Adrenal gland (tissue), 12 donors: ENCODE data around the gene TAF11L14. TPM values are rescaled to one million over a fixed set of nuclear protein-coding genes. Genes with fewer than 3 reads are reported as not detected.

ENCODE experiments used
- DNase-seq, 7 donors: peaks; one replicate each; pipeline ENCODE4 v3.0.0-alpha.2; 2019 to 2020
- H3K27ac ChIP-seq, 5 donors: fragments of 200-600 bp; sonication (generic) in 4 of 5; 1 replicate in 3 of 5; 2 replicates in 2 of 5; pipeline versions ENCODE4 v1.5.1 to v1.8.0; 2016 to 2020; ENCODE audit warnings: mild to moderate bottlenecking in 1 of 5
- H3K27me3 ChIP-seq: fragments of 200-600 bp; 2 replicates; pipeline ENCODE4 v1.8.0; 2021
- H3K36me3 ChIP-seq, 2 donors: fragments of 200-600 bp; replicated peaks in 1 of 2; 1 replicate in 1 of 2; 2 replicates in 1 of 2; pipeline versions ENCODE4 v1.5.1 to v1.8.0; 2018 to 2022
- H3K4me1 ChIP-seq, 2 donors: fragments of 200-600 bp; replicated peaks in 1 of 2; 1 replicate in 1 of 2; 2 replicates in 1 of 2; pipeline versions ENCODE4 v1.5.1 to v1.8.0; 2018 to 2021
- H3K4me3 ChIP-seq, 4 donors: fragments of 200-600 bp; sonication (generic) in 3 of 4; one replicate each; pipeline ENCODE4 v1.5.1; 2016 to 2018
- H3K9me3 ChIP-seq, 3 donors: fragments of 200-600 bp; sonication (generic) in 1 of 3; replicated peaks in 1 of 3; 1 replicate in 2 of 3; 2 replicates in 1 of 3; pipeline versions ENCODE4 v1.5.1 to v1.8.0; 2016 to 2021
- POLR2A ChIP-seq, 2 donors: fragments of 450-650 bp; IDR thresholded peaks; one replicate each; pipeline ENCODE4 v1.6.1; 2017; ENCODE audit warnings: antibody characterized with exemption in 2 of 2, mild to moderate bottlenecking in 2 of 2, moderate library complexity in 1 of 2
- WGBS, 4 donors: extraction: QIAGEN DNeasy Blood & Tissue Kit in 2 of 4; methylation state at CpG; one replicate each; pipeline versions ENCODE4 v1.1.5 to v1.1.7; 2013 to 2017; 5-methylcytosine and 5-hydroxymethylcytosine counted together
- intact Hi-C, 2 donors: fragments of 100-400 bp; cut with DNase I; formaldehyde crosslinking; loops; one replicate each; pipeline versions ENCODE4 v1.14.1 to v1.15.0; 2022 to 2023
- polyA plus RNA-seq, 3 donors: library from polyadenylated mRNA; stranded (reverse); fragments of 200-250 nt in 2 of 3; fragments of 350-450 nt in 1 of 3; fragmentation: Illumina TruSeq in 1 of 3; extraction: RNeasy Lipid Tissue Mini Kit (QIAGEN cat#74804) in 1 of 3; gene quantifications; one replicate each; pipeline ENCODE4 v1.2.3, GENCODE V29; 2013 to 2014
- total RNA-seq, 9 donors: library from RNA; depleted of rRNA in 4 of 9; stranded (reverse); fragments of >200 nt in 4 of 9; fragments of 120-200 nt in 1 of 9; fragmentation: NEBNext Ultra II Directional in 1 of 9; extraction: Animal tissue kit (Norgen Biotek cat#: 25700) in 1 of 9; gene quantifications; one replicate each; pipeline versions ENCODE4 v1.1.0 to v1.2.4, GENCODE V29; 2013 to 2023
- TF ChIP-seq, protein P1 (sequence below), 6 experiments: fragments of 450-650 bp in 4 of 6; fragments of 200-600 bp in 2 of 6; sonication (generic) in 1 of 6; IDR thresholded peaks; 1 replicate in 5 of 6; 2 replicates in 1 of 6; pipeline versions ENCODE4 v1.5.1 to v1.8.0; 2016 to 2021; ENCODE audit warnings: antibody characterized with exemption in 6 of 6, mild to moderate bottlenecking in 2 of 6, moderate library complexity in 1 of 6
- donor health status: healthy with polysubstance abuse.
- donor health status: Bipolar disorder and iron deficiency.
- donor health status: DM: yes; HTN: yes; CAD: no.
- donor health status: DM: no; HTN: no; CAD: no.
- donor health status: DM: no; HTN: no; CAD: no.
- donor health status: DM: yes; HTN: yes; CAD: no.

TAF11L14 gene
- total and polyA plus RNA-seq, 12 donors, result not detected

DNA sequence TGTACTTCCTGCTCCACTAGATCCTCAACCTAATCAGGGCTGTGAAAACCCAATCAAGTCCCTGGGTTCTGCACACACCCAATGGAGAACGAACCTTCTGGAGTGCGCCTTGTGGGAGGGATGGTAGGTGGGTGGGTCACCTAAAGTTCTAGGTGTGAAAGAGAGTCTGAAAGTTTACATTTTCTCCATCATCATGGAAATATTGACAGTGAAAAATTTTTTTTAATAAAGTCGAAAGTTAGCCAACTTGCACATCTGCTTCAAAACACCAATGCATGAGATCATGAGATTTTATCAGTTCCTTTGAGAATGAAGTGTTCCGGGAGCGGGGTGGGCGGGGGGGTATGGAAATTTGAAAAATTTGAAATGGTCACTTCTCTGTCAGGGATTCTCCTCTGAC is 21.7 kb downstream of the TAF11L14 start:
- 63 to 71% (median 69%) methylated on average over 6 of the region's 6 CpGs for WGBS, 4 donors
- no peak overlapping the region for H3K4me3 ChIP-seq
- DNase-seq, result no peak
- no peak overlapping the region for H3K27ac ChIP-seq
- no peaks in the 10 kb centered on the region for H3K36me3 ChIP-seq
- no peaks in the 10 kb centered on the region for H3K9me3 ChIP-seq
- TF ChIP-seq, protein P1, sequence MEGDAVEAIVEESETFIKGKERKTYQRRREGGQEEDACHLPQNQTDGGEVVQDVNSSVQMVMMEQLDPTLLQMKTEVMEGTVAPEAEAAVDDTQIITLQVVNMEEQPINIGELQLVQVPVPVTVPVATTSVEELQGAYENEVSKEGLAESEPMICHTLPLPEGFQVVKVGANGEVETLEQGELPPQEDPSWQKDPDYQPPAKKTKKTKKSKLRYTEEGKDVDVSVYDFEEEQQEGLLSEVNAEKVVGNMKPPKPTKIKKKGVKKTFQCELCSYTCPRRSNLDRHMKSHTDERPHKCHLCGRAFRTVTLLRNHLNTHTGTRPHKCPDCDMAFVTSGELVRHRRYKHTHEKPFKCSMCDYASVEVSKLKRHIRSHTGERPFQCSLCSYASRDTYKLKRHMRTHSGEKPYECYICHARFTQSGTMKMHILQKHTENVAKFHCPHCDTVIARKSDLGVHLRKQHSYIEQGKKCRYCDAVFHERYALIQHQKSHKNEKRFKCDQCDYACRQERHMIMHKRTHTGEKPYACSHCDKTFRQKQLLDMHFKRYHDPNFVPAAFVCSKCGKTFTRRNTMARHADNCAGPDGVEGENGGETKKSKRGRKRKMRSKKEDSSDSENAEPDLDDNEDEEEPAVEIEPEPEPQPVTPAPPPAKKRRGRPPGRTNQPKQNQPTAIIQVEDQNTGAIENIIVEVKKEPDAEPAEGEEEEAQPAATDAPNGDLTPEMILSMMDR (IDR thresholded peaks at IDR 0.05), result no peak
- TF ChIP-seq POLR2A (IDR thresholded peaks at IDR 0.05), result no peak
- intact Hi-C loops, result no loop called here
- no peaks in the 10 kb centered on the region for H3K4me1 ChIP-seq
- H3K27me3 ChIP-seq, result no peaks in the 10 kb centered on the region

DNA sequence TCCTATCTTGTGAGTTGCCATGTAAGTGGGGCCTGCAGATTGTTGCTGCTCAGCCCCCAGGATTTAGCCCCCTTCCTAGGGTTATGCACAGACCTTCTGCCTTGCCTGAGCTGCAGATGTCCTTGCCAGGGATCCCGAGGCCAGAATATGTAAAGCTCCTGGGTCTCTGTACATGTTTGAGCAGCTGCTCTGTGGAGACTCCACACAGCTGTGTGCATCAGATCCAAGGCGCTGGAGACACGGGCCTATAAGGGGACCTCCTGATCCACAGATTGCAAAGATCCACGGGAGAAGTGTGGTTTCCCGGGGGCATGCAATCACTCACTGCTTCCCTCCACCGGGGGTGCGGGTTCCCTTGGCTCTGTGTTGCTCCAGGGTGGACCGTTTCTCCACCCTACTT is 28.9 kb downstream of the TAF11L14 start:
- H3K4me3 ChIP-seq, result no peak overlapping the region
- no peaks in the 10 kb centered on the region for H3K9me3 ChIP-seq
- no peak for TF ChIP-seq POLR2A (IDR thresholded peaks at IDR 0.05)
- TF ChIP-seq, protein P1 (IDR thresholded peaks at IDR 0.05), result no peak
- H3K27ac ChIP-seq, result no peak overlapping the region
- H3K36me3 ChIP-seq, result no peaks in the 10 kb centered on the region
- intact Hi-C loops, result no loop called here
- DNase-seq, result no peak
- 79 to 83% (median 79%) methylated on average over 6 to 8 of the region's 8 CpGs for WGBS, 4 donors
- no peaks in the 10 kb centered on the region for H3K27me3 ChIP-seq
- H3K4me1 ChIP-seq, result no peaks in the 10 kb centered on the region

DNA sequence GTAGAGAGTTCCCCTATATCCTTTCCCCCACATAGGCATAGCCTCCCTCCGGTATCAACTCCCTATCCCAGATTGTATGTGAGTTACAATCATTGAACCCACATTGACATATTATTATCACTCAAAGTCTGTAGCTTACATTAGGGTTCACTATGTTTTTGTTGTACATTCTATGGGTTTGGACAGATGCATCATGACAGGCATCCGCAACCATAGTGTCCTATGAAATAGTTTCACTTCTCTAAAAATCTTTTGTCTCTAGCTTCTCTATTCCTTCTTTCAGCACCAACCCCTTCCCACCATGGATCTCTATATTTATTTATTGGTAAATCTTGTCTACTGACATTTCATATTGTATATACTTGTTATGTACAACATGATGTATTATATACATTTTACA is 31.6 kb downstream of the TAF11L14 start:
- H3K27ac ChIP-seq, result no peak overlapping the region
- no peak overlapping the region for H3K4me3 ChIP-seq
- DNase-seq, result no peak
- TF ChIP-seq, protein P1 (IDR thresholded peaks at IDR 0.05), result no peak
- no peak for TF ChIP-seq POLR2A (IDR thresholded peaks at IDR 0.05)
- intact Hi-C loops, result no loop called here
- H3K4me1 ChIP-seq, result no peaks in the 10 kb centered on the region
- 82 to 90% (median 87%) methylated on average over 2 of the region's 2 CpGs for WGBS, 4 donors
- no peaks in the 10 kb centered on the region for H3K36me3 ChIP-seq
- no peaks in the 10 kb centered on the region for H3K27me3 ChIP-seq
- no peaks in the 10 kb centered on the region for H3K9me3 ChIP-seq

DNA sequence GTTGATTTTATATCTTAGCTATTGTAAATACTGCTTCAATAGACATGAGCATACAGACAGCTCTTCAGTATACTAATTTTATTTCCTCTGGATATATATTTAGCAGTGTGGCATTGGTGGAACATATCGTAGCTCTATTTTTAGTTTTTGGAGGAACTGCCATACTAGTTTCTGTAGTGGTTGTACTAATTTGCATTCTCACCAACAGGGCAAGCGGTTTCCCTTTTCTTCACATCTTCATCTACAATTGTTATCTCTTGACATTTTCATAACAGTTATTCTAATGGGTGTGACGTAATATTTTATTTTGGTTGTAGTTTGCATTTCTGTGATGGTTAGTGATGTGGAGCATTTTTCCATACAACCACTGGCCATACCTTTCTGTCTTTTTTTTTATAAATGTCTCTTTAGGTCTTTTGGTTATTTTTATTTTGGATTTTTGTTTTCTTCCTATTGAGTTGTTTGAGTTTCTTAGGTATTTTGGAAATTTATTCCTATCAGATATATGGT is 32.5 kb downstream of the TAF11L14 start:
- Histone ChIP-seq H3K4me1 (no peaks in the 10 kb centered on the region), H3K27ac (no peak overlapping the region), H3K9me3 (no peaks in the 10 kb centered on the region), H3K4me3 (no peak overlapping the region), H3K27me3 (no peaks in the 10 kb centered on the region), H3K36me3 (no peaks in the 10 kb centered on the region)
- WGBS, 4 donors, result 79 to 83% (median 82%) methylated on average over 3 of the region's 3 CpGs
- no peak for TF ChIP-seq POLR2A (IDR thresholded peaks at IDR 0.05)
- TF ChIP-seq, protein P1 (IDR thresholded peaks at IDR 0.05), result no peak
- DNase-seq, result no peak
- intact Hi-C loops, result no loop called here
